EL (cell line): ENCODE results near the gene PRM3.
A peak's percentile ranks its signal among the peaks of the same experiment; 100 is the strongest.

Experiments
- DNase-seq: peaks from one replicate; pipeline ENCODE4 v3.0.0-alpha.2; 2016

The PRM3 gene

GRCh38 chr16:11272921-11273720 lies at the start of gene PRM3:
TSS of gene PRM3 (minus strand) at chr16:11273629. CDS start at chr16:11273595, 34 bp downstream.
- no peak for DNase-seq

- DNase-seq: no peak
These were observed 49.4 kb upstream of the PRM3 start for GRCh38 chr16:11322823-11323222.

GRCh38 chr16:11321662-11322061 lies 48.2 kb upstream of the PRM3 start:
- no peak for DNase-seq

DNA sequence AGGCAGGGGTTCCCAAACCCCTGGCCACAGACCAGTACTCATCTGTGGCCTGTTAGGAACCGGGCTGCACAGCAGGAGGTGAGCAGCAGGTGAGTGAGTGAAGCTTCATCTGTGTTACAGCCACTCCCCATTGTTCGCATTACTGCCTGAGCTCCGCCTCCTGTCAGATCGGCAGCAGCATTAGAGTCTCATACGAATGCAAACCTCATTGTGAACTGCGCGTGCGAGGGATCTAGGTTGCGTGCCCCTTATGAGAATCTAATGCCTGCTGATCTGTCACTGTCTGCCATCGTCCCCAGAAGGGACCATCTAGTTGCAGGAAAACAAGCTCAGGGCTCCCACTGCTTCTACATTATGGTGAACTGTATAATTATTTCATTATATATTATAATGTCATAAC lies 46.7 kb upstream of the PRM3 start:
- DNase-seq: no peak

GRCh38 chr16:11319529-11320146 lies 46.2 kb upstream of the PRM3 start:
- no peak for DNase-seq

DNA sequence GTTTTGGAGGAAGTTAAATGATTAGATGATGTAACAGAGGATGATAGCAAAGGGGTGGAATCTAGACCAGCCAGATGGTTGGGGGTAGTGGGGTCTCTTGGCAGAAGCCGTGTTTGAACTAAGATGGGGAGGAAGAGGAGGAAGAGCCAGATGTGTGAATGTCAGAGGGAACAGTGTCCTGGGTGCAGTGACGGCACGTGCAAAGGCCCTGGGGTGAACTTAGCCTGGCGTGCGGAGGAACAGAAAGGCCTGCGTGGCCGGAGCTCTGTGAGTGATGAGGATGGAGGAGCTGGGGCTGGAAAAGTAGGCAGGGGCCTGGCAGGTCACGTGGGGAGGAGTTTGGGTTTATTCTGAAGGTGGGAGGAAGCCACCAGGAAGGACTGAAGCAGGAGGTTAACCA lies 45.4 kb upstream of the PRM3 start:
- no peak for DNase-seq

DNA sequence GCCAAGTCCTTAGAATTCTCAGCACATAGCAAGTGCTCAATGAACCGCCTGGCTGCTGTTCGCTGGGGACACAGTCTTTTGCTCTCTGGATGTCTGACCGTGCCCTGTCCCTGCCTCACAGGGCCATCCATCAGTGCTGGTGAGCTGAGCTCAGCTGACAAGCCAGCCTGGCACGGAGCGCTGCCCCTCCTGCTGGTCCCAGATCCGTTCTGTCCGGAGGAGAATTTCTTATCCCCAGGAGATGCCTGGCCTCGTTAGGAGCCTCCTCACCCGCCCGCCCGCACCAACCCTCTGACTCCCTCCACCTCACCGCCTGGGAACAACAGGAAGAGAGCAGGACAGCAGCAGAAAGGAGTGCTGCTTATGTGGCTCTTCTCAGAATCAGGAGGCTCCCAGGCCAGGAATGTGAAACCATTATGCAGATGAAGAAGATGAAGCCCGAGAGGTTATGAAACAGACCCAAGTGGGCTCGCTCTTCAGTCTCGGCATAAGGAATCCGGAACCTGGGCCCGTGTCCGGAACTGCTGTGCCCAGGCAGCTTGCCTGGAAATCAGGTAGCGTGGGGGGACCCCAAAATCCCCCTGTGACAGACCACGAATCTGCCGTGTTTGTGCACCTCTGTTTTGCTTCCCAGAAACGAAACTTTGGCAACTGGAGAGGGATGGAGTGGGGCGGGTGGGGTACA lies 43.0 kb upstream of the PRM3 start:
- DNase-seq: no peak

DNA sequence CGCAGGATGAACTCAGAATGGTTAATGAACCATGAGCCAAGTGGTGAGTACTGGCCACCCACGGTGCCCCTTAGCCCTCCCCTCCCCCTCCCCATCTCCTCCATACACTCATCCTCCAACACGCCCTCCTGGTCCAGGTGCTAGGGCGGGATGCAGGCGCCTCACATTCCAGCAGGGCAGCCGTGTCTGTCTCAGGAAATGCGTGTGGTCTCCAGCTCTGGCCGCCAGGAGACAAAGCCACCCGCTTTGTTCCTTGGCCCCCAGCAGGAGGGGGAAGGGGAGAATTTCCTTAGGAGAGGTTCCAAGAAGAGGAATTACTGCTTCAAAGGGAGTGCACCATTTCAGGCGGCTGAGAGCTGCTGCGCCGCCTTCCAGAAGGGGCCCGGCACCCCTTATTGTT lies 42.1 kb upstream of the PRM3 start:
- peak; percentile 61 for DNase-seq

GRCh38 chr16:11314309-11314894 lies 41.0 kb upstream of the PRM3 start:
- DNase-seq: no peak

GRCh38 chr16:11313493-11314308 lies 40.3 kb upstream of the PRM3 start:
- no peak for DNase-seq

GRCh38 chr16:11312718-11313492 lies 39.5 kb upstream of the PRM3 start:
- DNase-seq: peak; percentile 68

- no peak for DNase-seq
These were observed 37.6 kb upstream of the PRM3 start for GRCh38 chr16:11310997-11311561.

- no peak for DNase-seq
These were observed 37.2 kb upstream of the PRM3 start for GRCh38 chr16:11310634-11310977.

GRCh38 chr16:11309895-11310633 lies 36.6 kb upstream of the PRM3 start:
- no peak for DNase-seq

DNA sequence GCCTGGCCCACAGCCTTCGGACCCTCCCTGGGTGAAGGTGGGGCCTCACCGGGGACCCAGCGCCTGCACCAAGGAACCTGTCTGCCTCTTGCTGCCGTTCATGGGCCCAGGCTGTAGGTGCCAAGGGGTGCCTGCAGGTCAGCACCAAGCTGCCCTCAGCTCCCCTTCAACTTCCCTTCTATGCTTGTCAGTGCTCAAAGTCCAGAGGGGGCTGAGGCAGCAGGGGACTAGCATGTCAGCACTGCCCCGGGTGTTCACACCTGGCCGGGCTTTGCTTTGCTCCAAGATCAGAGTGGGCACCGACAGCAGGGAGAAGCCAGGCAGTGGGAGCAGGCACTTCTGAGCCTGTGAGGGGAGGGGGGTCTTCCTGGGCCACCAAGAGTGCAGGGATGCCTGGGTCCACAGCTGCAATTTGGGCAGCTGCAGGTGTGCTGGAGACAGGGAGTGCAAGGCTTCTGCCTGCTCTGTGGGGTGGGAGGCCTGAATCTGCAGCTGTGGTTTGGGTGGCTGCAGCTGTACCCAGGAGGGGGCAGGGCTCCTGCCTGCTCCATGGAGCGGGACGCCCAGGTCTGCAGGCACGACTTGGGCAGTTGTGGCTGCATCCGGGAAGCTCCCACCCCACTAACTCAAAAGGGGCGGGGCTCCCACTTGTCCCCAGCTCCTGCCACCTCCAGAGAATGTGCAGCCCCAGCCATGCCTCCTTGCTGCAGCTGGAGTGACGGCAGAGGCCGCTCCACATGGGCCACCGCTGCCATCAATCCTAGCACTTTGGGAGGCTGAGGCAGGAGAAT lies 35.3 kb upstream of the PRM3 start:
- DNase-seq: no peak

DNA sequence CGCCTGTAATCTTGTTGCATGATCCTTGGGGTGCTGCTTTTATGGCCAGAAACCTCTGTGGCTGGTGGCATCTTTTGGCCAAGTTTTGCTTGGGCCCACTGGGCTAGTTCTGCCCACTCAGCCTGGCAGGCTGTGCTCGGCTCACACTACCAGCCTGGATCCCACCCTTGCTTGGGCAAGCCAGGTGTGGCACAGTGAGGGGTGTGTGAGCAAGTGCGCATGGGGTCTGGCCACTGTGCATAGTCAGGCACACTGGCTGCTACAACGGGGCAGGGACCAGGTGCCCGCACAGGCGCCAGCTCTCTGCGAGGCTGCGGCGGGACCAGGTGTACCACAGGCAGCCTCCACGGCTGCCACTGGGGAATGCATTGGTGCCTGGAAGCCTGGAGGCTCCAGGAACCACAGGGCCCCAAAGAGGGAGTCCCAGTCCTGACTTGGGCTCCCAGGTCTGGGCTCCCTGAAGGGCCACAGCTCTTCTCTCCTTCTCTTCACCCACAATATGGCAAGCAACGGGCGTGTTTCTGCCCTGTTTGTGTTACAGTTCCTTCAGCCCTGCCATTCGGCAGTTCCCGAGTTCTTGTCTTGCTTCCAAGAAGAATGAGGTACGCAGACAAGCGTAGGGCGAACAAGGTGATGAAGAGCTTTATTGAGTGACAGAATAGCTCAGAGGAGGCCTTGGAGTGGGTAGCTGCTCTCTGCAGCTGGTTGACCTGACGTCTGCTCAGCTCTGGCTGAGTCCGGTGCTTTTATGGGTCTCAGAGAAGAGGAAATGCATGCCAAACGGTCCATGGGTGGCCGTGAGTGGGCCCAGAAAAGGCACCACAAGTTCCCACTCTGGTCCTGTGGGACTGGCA lies 34.4 kb upstream of the PRM3 start:
- no peak for DNase-seq

- no peak for DNase-seq
These were observed 33.7 kb upstream of the PRM3 start for GRCh38 chr16:11306997-11307638.

DNA sequence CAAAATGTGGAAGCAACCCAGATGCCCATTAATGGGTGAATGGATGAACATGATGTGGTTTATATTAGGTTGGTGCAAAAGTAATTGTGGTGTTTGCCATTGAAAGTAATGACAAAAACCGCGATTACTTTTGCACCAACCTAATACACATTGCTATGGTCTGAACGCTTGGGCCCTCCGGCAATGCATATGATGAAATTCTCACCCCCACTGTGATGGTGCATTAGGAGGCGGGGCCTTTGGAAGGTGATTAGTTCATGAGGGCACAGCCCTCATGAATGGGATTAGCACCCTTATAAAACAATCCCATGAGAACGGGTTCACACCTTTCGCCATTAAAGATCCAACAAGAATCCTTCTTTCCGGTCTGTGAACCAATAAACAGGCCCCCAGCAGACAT lies 33.0 kb upstream of the PRM3 start:
- DNase-seq: no peak
